ENCODE results near the gene SLC66A1. TPM values are rescaled to one million over a fixed set of nuclear protein-coding genes. Genes with fewer than 3 reads are reported as not detected.

SLC66A1 gene
- total RNA-seq, 2 donors from 2014 or later, result 10.6 to 13.1 TPM

DNA sequence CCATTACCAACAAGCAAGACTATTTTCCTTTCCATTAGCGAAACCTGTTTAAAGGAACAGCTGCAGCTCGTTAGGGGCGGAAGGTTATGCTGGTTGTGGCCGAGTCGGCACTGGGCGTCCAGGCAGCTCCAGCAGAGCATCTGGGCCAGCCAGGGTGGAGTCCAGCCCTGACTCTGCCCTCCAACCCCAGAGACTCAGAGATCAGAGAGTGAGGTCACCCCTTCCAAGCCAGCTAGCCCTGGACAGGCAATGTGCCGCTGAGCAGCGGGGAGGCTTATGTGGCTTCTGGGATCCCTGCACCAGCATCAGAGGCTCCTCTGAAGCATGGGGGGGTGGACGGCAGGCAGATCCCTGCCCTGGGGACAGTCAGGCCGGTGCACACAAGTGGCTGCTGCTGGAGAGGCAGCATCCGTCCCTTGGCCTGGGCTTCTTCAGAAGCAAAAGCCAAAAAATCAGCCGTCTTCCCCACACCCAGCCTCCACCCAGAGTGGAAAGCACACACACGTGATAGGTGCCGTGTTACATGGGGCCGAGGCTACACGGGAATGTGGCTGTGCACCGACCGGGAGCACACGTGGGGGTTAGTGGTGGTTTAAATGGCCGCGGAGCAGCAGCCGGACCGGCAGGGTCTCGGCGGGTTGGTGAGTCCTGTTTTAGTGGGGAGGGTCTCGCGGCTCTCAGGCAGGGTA is 30.1 kb downstream of the SLC66A1 start:
- Histone ChIP-seq H3K36me3 (peaks cover 12% of the 10 kb centered on the region), H3K27me3 (no peaks in the 10 kb centered on the region), H3K27ac (no peak overlapping the region), H3K4me3 (no peak overlapping the region), H3K4me1 (no peaks in the 10 kb centered on the region), H3K9ac (ENCODE audit: low read depth in 2 of 2, low read length in 2 of 2) (no peak overlapping the region), H3K9me3 (no peaks in the 10 kb centered on the region)
- TF ChIP-seq, protein P1, sequence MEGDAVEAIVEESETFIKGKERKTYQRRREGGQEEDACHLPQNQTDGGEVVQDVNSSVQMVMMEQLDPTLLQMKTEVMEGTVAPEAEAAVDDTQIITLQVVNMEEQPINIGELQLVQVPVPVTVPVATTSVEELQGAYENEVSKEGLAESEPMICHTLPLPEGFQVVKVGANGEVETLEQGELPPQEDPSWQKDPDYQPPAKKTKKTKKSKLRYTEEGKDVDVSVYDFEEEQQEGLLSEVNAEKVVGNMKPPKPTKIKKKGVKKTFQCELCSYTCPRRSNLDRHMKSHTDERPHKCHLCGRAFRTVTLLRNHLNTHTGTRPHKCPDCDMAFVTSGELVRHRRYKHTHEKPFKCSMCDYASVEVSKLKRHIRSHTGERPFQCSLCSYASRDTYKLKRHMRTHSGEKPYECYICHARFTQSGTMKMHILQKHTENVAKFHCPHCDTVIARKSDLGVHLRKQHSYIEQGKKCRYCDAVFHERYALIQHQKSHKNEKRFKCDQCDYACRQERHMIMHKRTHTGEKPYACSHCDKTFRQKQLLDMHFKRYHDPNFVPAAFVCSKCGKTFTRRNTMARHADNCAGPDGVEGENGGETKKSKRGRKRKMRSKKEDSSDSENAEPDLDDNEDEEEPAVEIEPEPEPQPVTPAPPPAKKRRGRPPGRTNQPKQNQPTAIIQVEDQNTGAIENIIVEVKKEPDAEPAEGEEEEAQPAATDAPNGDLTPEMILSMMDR (IDR thresholded peaks at IDR 0.05), result no peak
- DNase-seq, result no peak
- intact Hi-C loops (cut with DNase I), result loop anchor here (5.0 kb wide), 1 partner anchor 310 kb away; no protein-coding TSS in a partner anchor

DNA sequence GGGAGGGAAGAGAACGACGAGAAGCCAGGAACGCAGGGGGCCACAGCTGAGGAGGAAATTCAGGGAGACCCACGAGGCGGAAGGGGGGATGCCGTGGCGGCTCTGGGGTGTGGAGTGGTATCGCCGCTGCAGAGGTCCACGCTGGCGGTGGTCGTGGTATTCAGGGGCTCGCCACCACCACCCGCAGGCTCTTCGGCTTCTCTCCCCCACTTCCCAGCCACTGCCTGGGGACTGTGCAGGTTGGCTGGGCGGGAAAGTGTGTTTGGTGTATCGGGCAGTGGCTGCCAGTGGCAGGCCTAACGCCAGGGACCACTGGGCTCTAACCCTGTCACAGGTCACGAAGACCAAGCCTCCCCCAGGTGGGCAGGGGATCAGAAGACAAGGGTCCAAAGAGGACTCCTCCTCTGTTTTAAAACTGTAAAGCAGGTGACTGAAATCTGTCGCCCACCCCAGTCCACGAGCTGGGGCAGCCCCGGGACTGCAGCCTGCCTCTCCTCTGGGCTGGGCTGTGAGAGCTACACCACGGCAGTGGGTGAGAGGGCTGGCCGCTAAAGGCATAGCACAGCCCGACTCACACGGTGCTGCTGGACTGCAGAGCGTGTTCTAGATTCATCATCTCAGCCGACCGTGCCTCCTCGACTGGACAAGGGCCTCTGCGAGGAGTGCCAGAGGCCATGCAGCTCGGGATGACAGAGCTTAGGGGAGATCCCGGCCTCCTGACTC is 30.9 kb downstream of the SLC66A1 start:
- H3K9me3 ChIP-seq, result no peaks in the 10 kb centered on the region
- no peak for DNase-seq
- no peaks in the 10 kb centered on the region for H3K4me1 ChIP-seq
- peaks cover 12% of the 10 kb centered on the region for H3K36me3 ChIP-seq
- H3K27ac ChIP-seq, result no peak overlapping the region
- intact Hi-C loops (cut with DNase I), result loop anchor here (5.0 kb wide), 1 partner anchor 309 kb away; no protein-coding TSS in a partner anchor
- TF ChIP-seq, protein P1 (IDR thresholded peaks at IDR 0.05), result no peak
- no peak overlapping the region for H3K4me3 ChIP-seq
- H3K9ac ChIP-seq (ENCODE audit: low read depth in 2 of 2, low read length in 2 of 2), result no peak overlapping the region
- no peaks in the 10 kb centered on the region for H3K27me3 ChIP-seq

DNA sequence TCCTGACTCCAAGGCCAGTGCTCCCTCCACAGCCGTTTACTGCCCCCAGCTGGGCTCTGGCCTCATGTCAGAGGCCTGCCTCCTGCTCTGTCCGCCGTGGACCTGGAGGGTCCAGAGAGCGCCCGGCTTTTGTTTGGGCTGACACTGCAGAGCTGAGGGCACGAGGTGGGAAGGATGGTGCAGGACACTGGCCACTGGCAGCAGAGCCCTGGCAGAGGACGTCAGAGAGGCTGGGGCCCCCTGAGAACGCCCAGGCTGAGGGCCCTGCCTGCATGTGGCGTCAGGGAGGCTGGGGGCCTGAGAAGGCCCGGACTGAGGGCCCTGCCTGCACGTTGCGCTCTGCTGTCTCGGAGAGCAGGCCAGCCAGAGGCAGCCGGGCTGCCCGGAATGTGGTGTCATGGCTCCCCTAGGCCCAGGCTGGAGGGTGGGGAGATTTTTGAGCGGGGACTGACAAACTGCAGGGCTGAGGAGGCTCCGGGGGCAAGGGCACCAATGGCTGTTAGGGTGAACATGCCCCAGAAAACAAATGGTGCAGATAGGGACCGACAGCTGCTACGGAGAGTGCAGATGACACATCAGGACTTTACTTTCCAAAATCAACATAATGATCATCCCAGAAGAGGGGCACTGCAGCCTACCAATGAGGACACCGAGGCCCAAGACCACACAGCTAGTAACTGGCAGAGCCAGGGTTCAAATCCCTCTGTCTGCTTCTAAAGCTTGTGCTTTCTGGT is 31.7 kb downstream of the SLC66A1 start:
- H3K9me3 ChIP-seq, result no peaks in the 10 kb centered on the region
- peaks cover 12% of the 10 kb centered on the region for H3K36me3 ChIP-seq
- no peak overlapping the region for H3K9ac ChIP-seq (ENCODE audit: low read depth in 2 of 2, low read length in 2 of 2)
- H3K27ac ChIP-seq, result no peak overlapping the region
- H3K4me3 ChIP-seq, result no peak overlapping the region
- H3K4me1 ChIP-seq, result no peaks in the 10 kb centered on the region
- no peak for DNase-seq
- no peaks in the 10 kb centered on the region for H3K27me3 ChIP-seq
- TF ChIP-seq, protein P1 (IDR thresholded peaks at IDR 0.05), result no peak
- intact Hi-C loops (cut with DNase I), result loop anchor here (5.0 kb wide), 1 partner anchor 309 kb away; no protein-coding TSS in a partner anchor

DNA sequence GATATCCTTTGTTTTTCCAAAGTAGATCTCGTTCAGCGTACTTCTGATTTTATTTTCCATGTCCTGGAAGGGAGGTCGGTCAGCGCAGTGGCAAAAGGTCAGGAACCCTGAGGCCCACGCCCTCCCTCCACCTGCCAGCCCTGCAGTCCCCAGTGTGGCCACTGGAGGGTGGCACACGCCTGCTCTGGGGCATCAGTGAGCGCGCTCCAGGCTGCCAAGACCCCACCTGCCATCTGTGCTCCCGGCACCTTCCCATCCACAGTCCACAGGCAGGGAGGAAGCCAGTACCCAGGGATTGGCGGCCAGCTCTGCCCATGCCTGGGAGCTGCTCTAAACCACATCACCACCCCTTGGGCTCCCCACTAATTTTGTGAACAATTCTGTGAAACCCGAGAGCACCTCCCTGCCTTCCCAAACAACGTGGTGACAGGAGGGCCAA is 32.3 kb downstream of the SLC66A1 start:
- TF ChIP-seq, protein P1 (IDR thresholded peaks at IDR 0.05), result peak; percentile 91
- intact Hi-C loops (cut with DNase I), result loop anchor here (5.0 kb wide), 1 partner anchor 308 kb away; no protein-coding TSS in a partner anchor
- no peaks in the 10 kb centered on the region for H3K4me1 ChIP-seq
- H3K27me3 ChIP-seq, result no peaks in the 10 kb centered on the region
- no peaks in the 10 kb centered on the region for H3K9me3 ChIP-seq
- peaks cover 12% of the 10 kb centered on the region for H3K36me3 ChIP-seq
- DNase-seq, result peak; percentile 69
- H3K27ac ChIP-seq, result no peak overlapping the region
- H3K9ac ChIP-seq (ENCODE audit: low read depth in 2 of 2, low read length in 2 of 2), result no peak overlapping the region
- H3K4me3 ChIP-seq, result no peak overlapping the region

DNA sequence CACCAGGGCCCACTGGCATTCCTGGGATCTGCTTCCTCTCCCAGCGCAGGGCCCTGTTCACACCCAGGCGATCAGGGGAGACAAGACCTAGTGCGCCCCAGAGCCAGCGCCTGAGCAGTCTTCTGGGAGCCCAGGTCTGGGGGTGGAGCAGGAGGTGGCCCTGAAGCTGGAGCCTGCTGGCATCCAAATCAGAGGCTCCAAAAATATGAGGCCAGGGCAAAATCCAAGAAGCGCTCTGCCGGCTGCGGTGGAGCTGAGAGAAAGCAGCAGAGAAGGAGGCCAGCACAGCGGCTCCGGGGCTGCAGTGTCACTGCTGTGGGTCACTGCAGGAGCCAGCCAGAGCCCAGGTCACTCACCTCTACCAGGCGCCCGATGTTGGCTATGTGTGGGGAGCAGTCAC is 32.7 kb downstream of the SLC66A1 start:
- TF ChIP-seq, protein P1 (IDR thresholded peaks at IDR 0.05), result no peak
- no peak for DNase-seq
- no peak overlapping the region for H3K9ac ChIP-seq (ENCODE audit: low read depth in 2 of 2, low read length in 2 of 2)
- intact Hi-C loops (cut with DNase I), result loop anchor here (5.0 kb wide), 2 partner anchors 237 to 307 kb away; no protein-coding TSS in a partner anchor
- no peaks in the 10 kb centered on the region for H3K9me3 ChIP-seq
- no peaks in the 10 kb centered on the region for H3K4me1 ChIP-seq
- no peak overlapping the region for H3K4me3 ChIP-seq
- no peaks in the 10 kb centered on the region for H3K27me3 ChIP-seq
- no peak overlapping the region for H3K27ac ChIP-seq
- H3K36me3 ChIP-seq, result peaks cover 16% of the 10 kb centered on the region
